IPS-15b (cell line): ENCODE measurements around the gene MLIP.
"Not testable (repeated sequence)": the region's sequence is repeated elsewhere in the genome, so short reads cannot be mapped to it uniquely, and the experiment has no call there.

Experiments used
- H3K27me3 ChIP-seq: one replicate; pipeline ENCODE4 v1.6.1; 2013; ENCODE audit warnings: low read length; ENCODE audit not compliant: control insufficient read depth, insufficient read depth
- H3K36me3 ChIP-seq: one replicate; pipeline ENCODE4 v1.6.1; 2013; ENCODE audit warnings: low read length; ENCODE audit not compliant: control insufficient read depth, insufficient read depth
- H3K4me1 ChIP-seq: one replicate; pipeline ENCODE4 v1.6.1; 2013; ENCODE audit warnings: mild to moderate bottlenecking, low read length; ENCODE audit not compliant: control insufficient read depth, insufficient read depth
- H3K4me3 ChIP-seq: one replicate; pipeline ENCODE4 v1.5.1; 2013; ENCODE audit warnings: low read depth, low read length
- H3K9ac ChIP-seq: one replicate; pipeline ENCODE4 v1.6.1; 2013; ENCODE audit warnings: low read depth, mild to moderate bottlenecking, low read length
- H3K9me3 ChIP-seq: one replicate; pipeline ENCODE4 v1.6.1; 2013; ENCODE audit warnings: mild to moderate bottlenecking, low read length; ENCODE audit not compliant: control insufficient read depth, insufficient read depth

MLIP gene

DNA sequence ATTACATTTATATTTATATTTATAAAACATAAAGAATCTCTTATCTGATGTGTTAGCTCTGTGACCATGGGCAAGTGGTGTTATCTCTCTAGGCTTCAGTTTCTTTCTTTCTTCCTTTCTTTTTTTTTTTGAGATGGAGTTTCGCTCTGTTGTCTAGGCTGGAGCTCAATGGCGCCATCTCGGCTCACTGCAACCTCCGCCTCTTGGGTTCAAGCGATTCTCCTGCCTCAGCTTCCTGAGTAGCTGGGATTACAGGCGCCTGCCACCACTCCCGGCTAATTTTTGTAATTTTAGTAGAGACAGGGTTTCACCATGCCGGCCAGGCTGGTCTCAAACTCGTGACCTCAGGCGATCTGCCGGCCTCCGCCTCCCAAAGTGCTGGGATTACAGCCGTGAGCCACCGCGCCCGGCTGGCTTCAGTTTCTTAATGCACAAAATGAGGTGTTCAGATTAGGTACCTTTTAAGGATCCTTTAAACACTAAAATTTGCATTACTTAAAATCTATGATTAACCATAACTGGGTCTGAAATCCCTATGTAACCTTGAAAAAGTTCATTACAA is 92.3 kb downstream of the MLIP start:
- H3K4me1 ChIP-seq, H3K9ac ChIP-seq, H3K4me3 ChIP-seq, H3K9me3 ChIP-seq, H3K27me3 ChIP-seq, H3K36me3 ChIP-seq: not testable (repeated sequence)

DNA sequence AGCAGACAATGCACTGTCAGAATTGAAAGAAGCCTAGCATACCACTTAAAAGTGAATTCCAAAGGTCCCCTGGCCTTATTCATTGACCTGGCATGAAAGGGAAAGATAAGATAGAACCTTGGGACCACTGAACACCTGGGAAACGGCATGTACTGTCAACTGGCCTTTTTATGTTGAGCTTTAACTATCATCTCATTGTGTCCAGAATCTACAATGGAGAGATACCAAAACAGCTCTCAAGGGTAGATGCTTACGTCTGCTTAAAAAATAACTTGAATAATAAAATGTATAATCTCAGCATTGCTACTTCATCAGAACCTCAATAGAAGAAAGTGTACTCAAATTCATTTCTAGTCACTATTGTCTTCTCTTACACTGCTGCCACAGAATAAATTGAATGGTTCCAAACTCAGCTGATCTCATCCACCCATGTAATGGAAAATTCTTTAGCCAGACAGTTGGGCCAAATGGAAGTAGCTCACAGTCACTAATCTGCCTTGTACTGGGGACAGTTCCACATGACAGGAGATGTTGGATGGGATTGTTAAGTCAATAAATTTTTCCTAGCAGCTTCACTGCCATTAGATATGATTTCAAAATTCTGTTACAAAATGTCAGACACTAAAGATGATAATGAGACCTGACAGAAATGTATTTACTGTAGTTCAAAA is 93.8 kb downstream of the MLIP start:
- Histone ChIP-seq H3K36me3 (no peaks in the 10 kb centered on the region), H3K9ac (no peak overlapping the region), H3K4me1 (no peaks in the 10 kb centered on the region), H3K27me3 (no peaks in the 10 kb centered on the region), H3K9me3 (no peaks in the 10 kb centered on the region), H3K4me3 (no peak overlapping the region)

GRCh38 chr6:54206510-54206909 is 95.3 kb downstream of the MLIP start:
- Histone ChIP-seq H3K36me3 (no peaks in the 10 kb centered on the region), H3K9me3 (no peaks in the 10 kb centered on the region), H3K27me3 (no peaks in the 10 kb centered on the region), H3K9ac (no peak overlapping the region), H3K4me3 (no peak overlapping the region), H3K4me1 (no peaks in the 10 kb centered on the region)

GRCh38 chr6:54209983-54210382 is 98.7 kb downstream of the MLIP start:
- H3K9me3 ChIP-seq, H3K4me1 ChIP-seq, H3K27me3 ChIP-seq, H3K4me3 ChIP-seq, H3K36me3 ChIP-seq, H3K9ac ChIP-seq: not testable (repeated sequence)

GRCh38 chr6:54214286-54214685 is 103.0 kb downstream of the MLIP start:
- no peaks in the 10 kb centered on the region for H3K36me3 ChIP-seq
- no peaks in the 10 kb centered on the region for H3K27me3 ChIP-seq
- no peaks in the 10 kb centered on the region for H3K9me3 ChIP-seq
- no peak overlapping the region for H3K4me3 ChIP-seq
- H3K4me1 ChIP-seq: no peaks in the 10 kb centered on the region
- H3K9ac ChIP-seq: no peak overlapping the region

GRCh38 chr6:54216336-54216735 is 105.1 kb downstream of the MLIP start:
- no peaks in the 10 kb centered on the region for H3K27me3 ChIP-seq
- no peak overlapping the region for H3K9ac ChIP-seq
- no peak overlapping the region for H3K4me3 ChIP-seq
- H3K36me3 ChIP-seq: no peaks in the 10 kb centered on the region
- no peaks in the 10 kb centered on the region for H3K4me1 ChIP-seq
- H3K9me3 ChIP-seq: no peaks in the 10 kb centered on the region

- Histone ChIP-seq H3K4me3 (no peak overlapping the region), H3K9me3 (no peaks in the 10 kb centered on the region), H3K9ac (no peak overlapping the region), H3K36me3 (no peaks in the 10 kb centered on the region), H3K27me3 (no peaks in the 10 kb centered on the region), H3K4me1 (no peaks in the 10 kb centered on the region)
These were observed 105.8 kb downstream of the MLIP start for GRCh38 chr6:54217018-54217417.

DNA sequence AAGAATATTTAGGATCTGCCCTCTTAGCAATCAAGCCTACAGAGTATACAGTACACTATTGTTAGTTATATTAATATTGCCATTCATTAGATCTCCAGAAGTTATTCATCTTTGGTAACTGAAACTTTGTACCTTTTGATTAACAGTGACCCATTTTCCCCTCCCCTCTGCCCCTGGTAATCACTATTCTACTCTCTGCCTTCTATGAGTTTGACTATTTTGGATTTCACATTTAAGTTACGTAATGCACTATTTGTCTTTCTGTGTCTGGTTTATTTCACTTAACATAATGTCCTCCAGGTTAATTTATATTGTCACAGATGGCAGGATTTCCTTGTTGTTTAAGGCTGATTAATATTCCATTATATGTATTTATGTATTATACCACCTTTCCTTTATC is 111.0 kb downstream of the MLIP start:
- H3K4me3 ChIP-seq: no peak overlapping the region
- H3K9ac ChIP-seq: no peak overlapping the region
- H3K4me1 ChIP-seq: no peaks in the 10 kb centered on the region
- H3K27me3 ChIP-seq: no peaks in the 10 kb centered on the region
- no peaks in the 10 kb centered on the region for H3K36me3 ChIP-seq
- no peaks in the 10 kb centered on the region for H3K9me3 ChIP-seq

- H3K9me3 ChIP-seq: no peaks in the 10 kb centered on the region
- H3K4me1 ChIP-seq: no peaks in the 10 kb centered on the region
- no peak overlapping the region for H3K4me3 ChIP-seq
- H3K36me3 ChIP-seq: no peaks in the 10 kb centered on the region
- no peak overlapping the region for H3K9ac ChIP-seq
- no peaks in the 10 kb centered on the region for H3K27me3 ChIP-seq
These were observed 121.5 kb downstream of the MLIP start for GRCh38 chr6:54232703-54233102.

DNA sequence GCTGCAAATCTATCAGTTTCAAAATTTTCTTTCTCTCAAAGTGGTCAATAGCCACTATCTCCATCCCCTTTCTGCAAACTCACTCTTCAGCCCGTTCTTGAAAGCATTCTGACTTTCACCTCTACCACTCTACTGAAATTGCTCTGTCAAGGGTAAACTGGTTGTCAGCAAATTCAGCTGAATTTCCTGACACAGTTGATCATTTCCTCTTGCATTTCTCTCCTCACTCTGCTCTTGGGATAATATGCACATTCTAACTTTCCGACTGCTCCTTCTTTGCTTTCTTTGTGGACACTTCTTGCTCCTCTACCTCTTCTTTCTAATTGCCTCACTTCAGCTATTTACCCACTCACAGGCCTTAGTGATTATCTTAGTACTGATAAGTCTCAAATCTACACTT is 123.3 kb downstream of the MLIP start:
- Histone ChIP-seq H3K9me3 (no peaks in the 10 kb centered on the region), H3K4me3 (no peak overlapping the region), H3K27me3 (no peaks in the 10 kb centered on the region), H3K4me1 (no peaks in the 10 kb centered on the region), H3K36me3 (no peaks in the 10 kb centered on the region), H3K9ac (no peak overlapping the region)

DNA sequence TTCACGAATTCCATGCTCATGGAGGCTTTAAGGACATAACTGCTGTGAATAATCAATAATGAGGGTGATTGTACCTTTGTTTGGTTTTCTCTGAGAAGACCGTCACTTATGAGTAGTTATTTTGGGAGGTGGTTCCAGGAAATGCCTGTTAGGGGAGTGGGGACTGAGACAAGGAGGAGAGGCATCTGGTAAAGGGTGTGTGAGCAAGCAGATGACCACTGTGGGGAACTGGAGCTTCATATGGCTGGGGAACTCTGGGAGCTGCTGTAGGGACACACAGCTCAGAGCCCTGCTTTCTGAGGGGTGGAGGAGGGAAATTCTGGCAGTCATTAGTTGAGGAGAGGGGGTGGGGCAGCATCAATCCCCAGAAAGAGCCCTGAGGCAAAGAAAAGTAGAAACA is 125.7 kb downstream of the MLIP start:
- Histone ChIP-seq H3K36me3 (no peaks in the 10 kb centered on the region), H3K4me3 (no peak overlapping the region), H3K27me3 (no peaks in the 10 kb centered on the region), H3K9me3 (no peaks in the 10 kb centered on the region), H3K9ac (no peak overlapping the region), H3K4me1 (no peaks in the 10 kb centered on the region)

DNA sequence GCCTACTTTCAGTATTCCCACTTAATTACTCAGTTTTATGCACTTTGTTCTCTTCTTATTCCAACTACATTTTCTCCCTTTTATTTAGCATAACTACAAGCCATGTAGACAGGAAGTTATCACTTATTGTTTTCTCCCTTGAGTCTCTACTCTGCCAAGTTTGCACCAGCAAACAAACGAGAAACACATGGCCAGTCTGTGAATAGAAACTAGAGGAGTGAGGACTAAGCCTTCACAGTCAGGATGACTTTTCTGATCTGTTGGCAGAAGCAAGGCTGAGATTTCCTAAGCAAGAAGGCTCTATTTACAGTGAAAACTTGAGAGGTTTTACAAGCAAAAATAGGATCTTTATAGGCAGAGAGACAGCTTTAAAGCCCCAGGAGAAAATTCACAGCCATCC is 127.2 kb downstream of the MLIP start:
- Histone ChIP-seq H3K9ac (no peak overlapping the region), H3K4me3 (no peak overlapping the region), H3K27me3 (no peaks in the 10 kb centered on the region), H3K36me3 (no peaks in the 10 kb centered on the region), H3K4me1 (no peaks in the 10 kb centered on the region), H3K9me3 (no peaks in the 10 kb centered on the region)
